H1 (cell line): ENCODE measurements around the gene PDGFD. TPM values are rescaled to one million over a fixed set of nuclear protein-coding genes. Genes with fewer than 3 reads are reported as not detected.

Source experiments
- CTCF ChIA-PET: fragments of 300-600 bp; sonication (Branson Sonifier 250); formaldehyde crosslinking; loops from one replicate; lab custom pipeline; 2021; ENCODE audit not compliant: partially characterized antibody; lab: Charles Lee
- POLR2A ChIA-PET: fragments of 300-600 bp; sonication (Branson Sonifier 250); formaldehyde crosslinking; loops from one replicate; lab custom pipeline; 2021; ENCODE audit warnings: inconsistent platforms; ENCODE audit not compliant: partially characterized antibody; lab: Charles Lee
- DNase-seq, 2 experiments: peaks; one replicate each; pipeline versions ENCODE4 v3.0.0 to v3.0.0-alpha.2; 2010 to 2022; ENCODE audit warnings: low spot score in 2 of 2, low read depth in 1 of 2, mixed read lengths in 1 of 2
- FAIRE-seq: peaks from 2 replicates; lab custom pipeline; 2011; peaks lifted over from hg19 to GRCh38; lab: Jason Lieb, UNC
- H2AFZ ChIP-seq: 2 replicates; pipeline ENCODE4 v1.8.1; 2012; ENCODE audit warnings: low read length, inconsistent platforms
- H2AK5ac ChIP-seq: 2 replicates; pipeline ENCODE4 v1.6.1; 2013; ENCODE audit warnings: low read depth, low read length
- H2BK120ac ChIP-seq: replicated peaks from 2 replicates; pipeline ENCODE3; 2013; ENCODE audit warnings: low read depth, low read length, inconsistent platforms
- H2BK12ac ChIP-seq: 2 replicates; pipeline ENCODE4 v1.6.1; 2013; ENCODE audit warnings: low read depth, low read length
- H2BK15ac ChIP-seq: 2 replicates; pipeline ENCODE4 v1.6.1; 2013; ENCODE audit warnings: low read length
- H2BK20ac ChIP-seq: 2 replicates; pipeline ENCODE4 v1.6.1; 2013; ENCODE audit warnings: low read length
- H2BK5ac ChIP-seq: 2 replicates; pipeline ENCODE4 v1.6.1; 2013; ENCODE audit warnings: low read depth, low read length
- H3K14ac ChIP-seq: 2 replicates; pipeline ENCODE4 v1.6.1; 2013; ENCODE audit warnings: inconsistent platforms; ENCODE audit not compliant: insufficient read length
- H3K18ac ChIP-seq: 2 replicates; pipeline ENCODE4 v1.6.1; 2013; ENCODE audit warnings: low read length; ENCODE audit errors: extremely low read depth
- H3K23ac ChIP-seq: 2 replicates; pipeline ENCODE4 v1.6.1; 2013; ENCODE audit warnings: inconsistent platforms; ENCODE audit not compliant: insufficient read length
- H3K23me2 ChIP-seq: 2 replicates; pipeline ENCODE4 v1.6.1; 2013; ENCODE audit warnings: low read depth, low read length
- H3K27ac ChIP-seq: 2 replicates; pipeline ENCODE4 v1.6.1; 2011; ENCODE audit warnings: low read depth, low read length, inconsistent platforms
- H3K27me3 ChIP-seq, 4 experiments: replicated peaks in 1 of 4; 1 replicate in 1 of 4; 2 replicates in 3 of 4; pipeline versions ENCODE4 v1.6.1 to v1.8.1; 2011 to 2013; ENCODE audit warnings: low read length in 3 of 4, mild to moderate bottlenecking in 3 of 4, inconsistent platforms in 2 of 4, mixed read lengths in 2 of 4, moderate library complexity in 1 of 4; ENCODE audit not compliant: control insufficient read depth in 3 of 4, insufficient read depth in 3 of 4; ENCODE audit errors: extremely low read depth in 1 of 4
- H3K36me3 ChIP-seq, 4 experiments: 2 replicates each; pipeline versions ENCODE4 v1.6.1 to v1.8.1; 2011 to 2013; ENCODE audit warnings: mild to moderate bottlenecking in 4 of 4, low read length in 3 of 4, moderate library complexity in 2 of 4, control low read depth in 1 of 4, inconsistent platforms in 1 of 4; ENCODE audit not compliant: insufficient read depth in 4 of 4, control insufficient read depth in 2 of 4
- H3K4ac ChIP-seq: replicated peaks from 2 replicates; pipeline ENCODE3; 2013; ENCODE audit warnings: low read length, low read depth, mixed read lengths, inconsistent platforms; ENCODE audit not compliant: insufficient read length
- H3K4me1 ChIP-seq, 4 experiments: replicated peaks in 1 of 4; 1 replicate in 1 of 4; 2 replicates in 3 of 4; pipeline versions ENCODE4 v1.6.1 to v1.8.1; 2011 to 2013; ENCODE audit warnings: low read length in 3 of 4, inconsistent platforms in 2 of 4, mixed read lengths in 1 of 4; ENCODE audit not compliant: insufficient read depth in 4 of 4, control insufficient read depth in 3 of 4
- H3K4me2 ChIP-seq, 2 experiments: 2 replicates each; pipeline versions ENCODE4 v1.6.1 to v1.8.1; 2011 to 2013; ENCODE audit warnings: low read depth in 2 of 2, low read length in 2 of 2, control low read depth in 1 of 2, inconsistent platforms in 1 of 2, mild to moderate bottlenecking in 1 of 2; ENCODE audit not compliant: insufficient read depth in 1 of 2
- H3K4me3 ChIP-seq, 4 experiments: fragments of 200-600, 300-600 bp in 1 of 4; sonication (generic), shearing (Covaris generic), sonication (Bioruptor Twin) in 1 of 4; 2 replicates each; pipeline versions ENCODE4 v1.5.1 to v1.8.1; 2011 to 2016; ENCODE audit warnings: low read length in 4 of 4, low read depth in 3 of 4, control low read depth in 2 of 4, inconsistent platforms in 2 of 4, mild to moderate bottlenecking in 2 of 4, mixed read lengths in 1 of 4, moderate library complexity in 1 of 4; ENCODE audit not compliant: insufficient read depth in 2 of 4; ENCODE audit errors: extremely low read depth in 1 of 4
- H3K56ac ChIP-seq: replicated peaks from 2 replicates; pipeline ENCODE3; 2013; ENCODE audit warnings: low read depth, mild to moderate bottlenecking, mixed read lengths, low read length, inconsistent platforms; ENCODE audit not compliant: insufficient read length
- H3K79me1 ChIP-seq: 2 replicates; pipeline ENCODE4 v1.6.1; 2013; ENCODE audit warnings: low read depth, low read length, control low read depth
- H3K79me2 ChIP-seq, 2 experiments: 2 replicates each; pipeline versions ENCODE4 v1.6.1 to v1.8.1; 2012 to 2013; ENCODE audit warnings: low read length in 2 of 2, mild to moderate bottlenecking in 2 of 2, inconsistent platforms in 1 of 2; ENCODE audit not compliant: insufficient read depth in 2 of 2, control insufficient read depth in 1 of 2
- H3K9ac ChIP-seq, 4 experiments: replicated peaks in 1 of 4; 1 replicate in 1 of 4; 2 replicates in 3 of 4; pipeline versions ENCODE4 v1.6.1 to v1.8.1; 2011 to 2013; ENCODE audit warnings: low read depth in 3 of 4, low read length in 3 of 4, control low read depth in 2 of 4, mild to moderate bottlenecking in 2 of 4, moderate library complexity in 2 of 4, inconsistent platforms in 1 of 4; ENCODE audit errors: extremely low read depth in 1 of 4
- H3K9me3 ChIP-seq, 2 experiments: 2 replicates each; pipeline versions ENCODE4 v1.6.1 to v1.8.1; 2012 to 2013; ENCODE audit warnings: mild to moderate bottlenecking in 2 of 2, moderate library complexity in 2 of 2, control low read depth in 1 of 2, inconsistent platforms in 1 of 2, low read depth in 1 of 2, low read length in 1 of 2, mixed read lengths in 1 of 2; ENCODE audit not compliant: insufficient read depth in 2 of 2
- H4K20me1 ChIP-seq, 2 experiments: replicated peaks in 1 of 2; 2 replicates each; pipeline versions ENCODE3 to v1.8.1; 2011 to 2013; ENCODE audit warnings: inconsistent platforms in 2 of 2, low read length in 2 of 2, mild to moderate bottlenecking in 1 of 2; ENCODE audit not compliant: insufficient read depth in 2 of 2, control insufficient read depth in 1 of 2
- H4K5ac ChIP-seq: 2 replicates; pipeline ENCODE4 v1.6.1; 2013; ENCODE audit warnings: low read length, low read depth, mixed read lengths, inconsistent platforms; ENCODE audit not compliant: insufficient read length
- H4K8ac ChIP-seq: 2 replicates; pipeline ENCODE4 v1.8.0; 2013; ENCODE audit warnings: mild to moderate bottlenecking, moderate library complexity, low read length, inconsistent platforms; ENCODE audit not compliant: insufficient read depth; ENCODE audit errors: extremely low read depth
- H4K91ac ChIP-seq: replicated peaks from 2 replicates; pipeline ENCODE3; 2013; ENCODE audit warnings: low read length, mixed read lengths, inconsistent platforms; ENCODE audit not compliant: insufficient read length
- CHD2 ChIP-seq: IDR thresholded peaks from 2 replicates; pipeline ENCODE4 v1.6.1; 2012; ENCODE audit warnings: low read length, improper control_type of control experiment
- EP300 ChIP-seq, 2 experiments: IDR thresholded peaks; 1 replicate in 1 of 2; 2 replicates in 1 of 2; pipeline ENCODE4 v1.6.1; 2011 to 2012; ENCODE audit warnings: low read depth in 2 of 2, low read length in 2 of 2, mild to moderate bottlenecking in 2 of 2, borderline replicate concordance in 1 of 2, inconsistent platforms in 1 of 2, moderate library complexity in 1 of 2
- HDAC6 ChIP-seq: IDR thresholded peaks from one replicate; pipeline ENCODE4 v1.7.1; 2012; ENCODE audit warnings: low read depth, mild to moderate bottlenecking, inconsistent platforms, low read length, moderate library complexity
- KDM4A ChIP-seq: IDR thresholded peaks from one replicate; pipeline ENCODE4 v1.7.1; 2012; ENCODE audit warnings: low read depth, mild to moderate bottlenecking, moderate library complexity, low read length, inconsistent platforms; ENCODE audit not compliant: severe bottlenecking
- POLR2A ChIP-seq, 2 experiments: IDR thresholded peaks; 1 replicate in 1 of 2; 2 replicates in 1 of 2; pipeline ENCODE4 v1.6.1; 2011; ENCODE audit warnings: low read depth in 2 of 2, low read length in 2 of 2, mild to moderate bottlenecking in 2 of 2; ENCODE audit errors: control extremely low read depth in 1 of 2
- RFX5 ChIP-seq: IDR thresholded peaks from 2 replicates; pipeline ENCODE4 v1.6.1; 2011; ENCODE audit warnings: low read depth, low read length, improper control_type of control experiment, borderline replicate concordance
- RXRA ChIP-seq: IDR thresholded peaks from 2 replicates; pipeline ENCODE4 v1.6.1; 2011; ENCODE audit warnings: low read depth, mild to moderate bottlenecking, low read length, moderate library complexity; ENCODE audit not compliant: insufficient read depth
- SIRT6 ChIP-seq: IDR thresholded peaks from one replicate; pipeline ENCODE4 v1.7.1; 2012; ENCODE audit warnings: low read length, inconsistent platforms
- YY1 ChIP-seq: IDR thresholded peaks from 2 replicates; pipeline ENCODE4 v1.6.1; 2011; ENCODE audit warnings: low read depth, mild to moderate bottlenecking, low read length
- WGBS, 2 experiments: shearing (Covaris generic) in 1 of 2; methylation state at CpG; one replicate each; pipeline versions ENCODE4 v1.1.6 to v1.1.7; 2013 to 2015; ENCODE audit warnings: low lambda C conversion rate in 2 of 2, mixed read lengths in 2 of 2, inconsistent platforms in 1 of 2, low coverage in 1 of 2, missing lambda C conversion rate in 1 of 2; ENCODE audit not compliant: insufficient replicate concordance in 2 of 2, insufficient coverage in 1 of 2, insufficient read length in 1 of 2; ENCODE audit errors: extremely low coverage in 1 of 2, missing lambda C conversion rate in 1 of 2; 5-methylcytosine and 5-hydroxymethylcytosine counted together
- polyA plus RNA-seq, 7 experiments: library from polyadenylated mRNA; depleted of rRNA in 3 of 7; stranded (reverse) in 5 of 7; unstranded in 2 of 7; fragments of >200 nt in 5 of 7; fragments of 200-250 nt in 2 of 7; gene quantifications; 1 replicate in 5 of 7; 2 replicates in 1 of 7; 4 replicates in 1 of 7; pipeline versions ENCODE4 v1.2.1 to v1.2.3, GENCODE V29; 2011 to 2013; ENCODE audit warnings: missing spikeins in 2 of 7, mixed read lengths in 2 of 7
- total RNA-seq: library from RNA; stranded (reverse); fragmentation: NEBNext Ultra II Directional; extraction: Animal tissue kit (Norgen Biotek cat#: 25700); gene quantifications from 2 replicates; pipeline ENCODE4 v1.2.1, GENCODE V29; 2021

Gene PDGFD
- total and polyA plus RNA-seq, 2 of the 8 experiments (the other 6 are each of a cell fraction or from before 2014, with no cell fraction given) = 1.1 to 3.9 TPM

GRCh38 chr11:104076455-104076854 lies 87.5 kb downstream of the PDGFD start:
- H3K79me1 ChIP-seq = no peaks in the 10 kb centered on the region
- no peak overlapping the region for H3K18ac ChIP-seq
- H3K23me2 ChIP-seq = no peaks in the 10 kb centered on the region
- H2BK120ac ChIP-seq = no peak overlapping the region
- H3K9ac ChIP-seq = no peak overlapping the region
- H4K91ac ChIP-seq = no peak overlapping the region
- ChIA-PET CTCF (no interaction called here), POLR2A (no interaction called here)
- no peaks in the 10 kb centered on the region for H4K20me1 ChIP-seq
- H3K4me3 ChIP-seq = no peak overlapping the region
- H3K23ac ChIP-seq = no peak overlapping the region
- no peak overlapping the region for H2AFZ ChIP-seq
- H2BK12ac ChIP-seq = no peak overlapping the region
- H3K56ac ChIP-seq = no peak overlapping the region
- peaks cover 0 to 3% (median 0%) of the 10 kb centered on the region in 4 experiments; a peak in 2 of 7 replicates for H3K4me1 ChIP-seq
- DNase-seq (no peak), FAIRE-seq (no peak)
- H3K79me2 ChIP-seq = no peaks in the 10 kb centered on the region
- 98% methylated on average over 2 of the region's 2 CpGs; no CpG with 5 or more reads in 1 of the 2 experiments for WGBS, 2 experiments
- H4K8ac ChIP-seq = no peak overlapping the region
- H4K5ac ChIP-seq = no peak overlapping the region
- H3K4ac ChIP-seq = no peak overlapping the region
- no peak overlapping the region for H3K27ac ChIP-seq
- H3K9me3 ChIP-seq = no peaks in the 10 kb centered on the region
- no peak overlapping the region for H3K14ac ChIP-seq
- no peak overlapping the region for H3K4me2 ChIP-seq
- H2BK15ac ChIP-seq = no peak overlapping the region
- H3K27me3 ChIP-seq = no peaks in the 10 kb centered on the region
- no peak overlapping the region for H2AK5ac ChIP-seq
- no peaks in the 10 kb centered on the region for H3K36me3 ChIP-seq
- no peak overlapping the region for H2BK5ac ChIP-seq
- no peak overlapping the region for H2BK20ac ChIP-seq
- TF ChIP-seq EP300 (IDR thresholded peaks at IDR 0.05; ENCODE audit: borderline replicate concordance in 1 of 2, low read depth in 2 of 2, low read length in 2 of 2) (no peak), RFX5 (no peak), HDAC6 (no peak), YY1 (no peak), SIRT6 (no peak), CHD2 (no peak), KDM4A (no peak), POLR2A (IDR thresholded peaks at IDR 0.05; ENCODE audit: control extremely low read depth in 1 of 2, low read depth in 2 of 2, low read length in 2 of 2) (no peak), RXRA (no peak)
